ENCODE results near the gene MOB3C.
A peak's percentile ranks its signal among the peaks of the same experiment; 100 is the strongest.

The MOB3C gene

GRCh38 chr1:46613661-46614603, 2.7 kb downstream of the MOB3C start:
- H3K27me3 ChIP-seq (ENCODE audit: control insufficient read depth, insufficient read depth, low read length), result no peaks in the 10 kb centered on the region
- H3K4me3 ChIP-seq (ENCODE audit: low read length), result no peak overlapping the region
- H3K36me3 ChIP-seq (ENCODE audit: control insufficient read depth, insufficient read depth, low read length), result peaks cover 10% of the 10 kb centered on the region
- peaks cover 44% of the 10 kb centered on the region for H3K4me1 ChIP-seq (ENCODE audit: control insufficient read depth, insufficient read depth, low read length)
- no peak overlapping the region for H3K9ac ChIP-seq (ENCODE audit: low read length)
- no peaks in the 10 kb centered on the region for H3K9me3 ChIP-seq (ENCODE audit: control insufficient read depth, low read length)

- H3K27me3 ChIP-seq (ENCODE audit: control insufficient read depth, insufficient read depth, low read length), result no peaks in the 10 kb centered on the region
- H3K9ac ChIP-seq (ENCODE audit: low read length), result no peak overlapping the region
- no peaks in the 10 kb centered on the region for H3K9me3 ChIP-seq (ENCODE audit: control insufficient read depth, low read length)
- H3K4me3 ChIP-seq (ENCODE audit: low read length), result no peak overlapping the region
- H3K36me3 ChIP-seq (ENCODE audit: control insufficient read depth, insufficient read depth, low read length), result peaks cover 15% of the 10 kb centered on the region
- peaks cover 44% of the 10 kb centered on the region for H3K4me1 ChIP-seq (ENCODE audit: control insufficient read depth, insufficient read depth, low read length)
Measured at GRCh38 chr1:46612937-46613660, 3.5 kb downstream of the MOB3C start.

- peak overlapping the region; percentile 34 for H3K9ac ChIP-seq (ENCODE audit: low read length)
Measured at GRCh38 chr1:46611691-46612221, 4.9 kb downstream of the MOB3C start.

GRCh38 chr1:46607345-46608130, 9.1 kb downstream of the MOB3C start:
- H3K4me3 ChIP-seq (ENCODE audit: low read length), result no peak overlapping the region
- no peak overlapping the region for H3K9ac ChIP-seq (ENCODE audit: low read length)
- peaks cover 16% of the 10 kb centered on the region for H3K36me3 ChIP-seq (ENCODE audit: control insufficient read depth, insufficient read depth, low read length)
- H3K27me3 ChIP-seq (ENCODE audit: control insufficient read depth, insufficient read depth, low read length), result no peaks in the 10 kb centered on the region
- no peaks in the 10 kb centered on the region for H3K9me3 ChIP-seq (ENCODE audit: control insufficient read depth, low read length)
- peaks cover 27% of the 10 kb centered on the region for H3K4me1 ChIP-seq (ENCODE audit: control insufficient read depth, insufficient read depth, low read length)

More at GRCh38 chr1:46611691-46612221, 4.9 kb downstream of the MOB3C start:
- Histone ChIP-seq H3K4me1 (ENCODE audit: control insufficient read depth, insufficient read depth, low read length) (peaks cover 44% of the 10 kb centered on the region), H3K4me3 (ENCODE audit: low read length) (no peak overlapping the region), H3K9me3 (ENCODE audit: control insufficient read depth, low read length) (no peaks in the 10 kb centered on the region), H3K36me3 (ENCODE audit: control insufficient read depth, insufficient read depth, low read length) (peaks cover 16% of the 10 kb centered on the region), H3K27me3 (ENCODE audit: control insufficient read depth, insufficient read depth, low read length) (no peaks in the 10 kb centered on the region)

- Histone ChIP-seq H3K36me3 (ENCODE audit: control insufficient read depth, insufficient read depth, low read length) (peaks cover 16% of the 10 kb centered on the region), H3K9ac (ENCODE audit: low read length) (no peak overlapping the region), H3K4me3 (ENCODE audit: low read length) (no peak overlapping the region), H3K4me1 (ENCODE audit: control insufficient read depth, insufficient read depth, low read length) (peaks cover 26% of the 10 kb centered on the region), H3K9me3 (ENCODE audit: control insufficient read depth, low read length) (no peaks in the 10 kb centered on the region), H3K27me3 (ENCODE audit: control insufficient read depth, insufficient read depth, low read length) (no peaks in the 10 kb centered on the region)
Measured at GRCh38 chr1:46606255-46606965, 10.2 kb downstream of the MOB3C start.

- Histone ChIP-seq H3K36me3 (ENCODE audit: control insufficient read depth, insufficient read depth, low read length) (peaks cover 16% of the 10 kb centered on the region), H3K4me3 (ENCODE audit: low read length) (no peak overlapping the region), H3K4me1 (ENCODE audit: control insufficient read depth, insufficient read depth, low read length) (peaks cover 25% of the 10 kb centered on the region), H3K9ac (ENCODE audit: low read length) (no peak overlapping the region), H3K27me3 (ENCODE audit: control insufficient read depth, insufficient read depth, low read length) (no peaks in the 10 kb centered on the region), H3K9me3 (ENCODE audit: control insufficient read depth, low read length) (no peaks in the 10 kb centered on the region)
Measured at GRCh38 chr1:46605232-46605631, 11.4 kb downstream of the MOB3C start.

- Histone ChIP-seq H3K36me3 (ENCODE audit: control insufficient read depth, insufficient read depth, low read length) (peaks cover 6% of the 10 kb centered on the region), H3K27me3 (ENCODE audit: control insufficient read depth, insufficient read depth, low read length) (no peaks in the 10 kb centered on the region), H3K9me3 (ENCODE audit: control insufficient read depth, low read length) (no peaks in the 10 kb centered on the region), H3K4me1 (ENCODE audit: control insufficient read depth, insufficient read depth, low read length) (peaks cover 25% of the 10 kb centered on the region), H3K4me3 (ENCODE audit: low read length) (peak within 1 kb of the TSS; percentile 48), H3K9ac (ENCODE audit: low read length) (peak within 1 kb of the TSS; percentile 84)
Measured at GRCh38 chr1:46603858-46604549, 12.6 kb downstream of the MOB3C start, which contains the start of gene MKNK1. MKNK1 (minus strand) TSS chr1:46604268; CDS start chr1:46583327, 20,941 bp downstream.

- Histone ChIP-seq H3K27me3 (ENCODE audit: control insufficient read depth, insufficient read depth, low read length) (no peaks in the 10 kb centered on the region), H3K4me1 (ENCODE audit: control insufficient read depth, insufficient read depth, low read length) (peaks cover 25% of the 10 kb centered on the region), H3K36me3 (ENCODE audit: control insufficient read depth, insufficient read depth, low read length) (peaks cover 4% of the 10 kb centered on the region), H3K9me3 (ENCODE audit: control insufficient read depth, low read length) (no peaks in the 10 kb centered on the region), H3K4me3 (ENCODE audit: low read length) (peak overlapping the region; percentile 48), H3K9ac (ENCODE audit: low read length) (peak overlapping the region; percentile 84)
Measured at GRCh38 chr1:46603481-46603857, 13.1 kb downstream of the MOB3C start.

GRCh38 chr1:46601257-46602007, 15.2 kb downstream of the MOB3C start:
- Histone ChIP-seq H3K4me1 (ENCODE audit: control insufficient read depth, insufficient read depth, low read length) (peaks cover 25% of the 10 kb centered on the region), H3K27me3 (ENCODE audit: control insufficient read depth, insufficient read depth, low read length) (no peaks in the 10 kb centered on the region), H3K36me3 (ENCODE audit: control insufficient read depth, insufficient read depth, low read length) (no peaks in the 10 kb centered on the region), H3K9ac (ENCODE audit: low read length) (no peak overlapping the region), H3K9me3 (ENCODE audit: control insufficient read depth, low read length) (no peaks in the 10 kb centered on the region), H3K4me3 (ENCODE audit: low read length) (no peak overlapping the region)

Data from mucosa of stomach (tissue), 1 donor.